Measurements from ENCODE around the gene BCAP31. TPM values are rescaled to one million over a fixed set of nuclear protein-coding genes. Genes with fewer than 3 reads are reported as not detected.

The BCAP31 gene
- 100 to 1,000 TPM; 217 to 295 TPM for total RNA-seq

DNA sequence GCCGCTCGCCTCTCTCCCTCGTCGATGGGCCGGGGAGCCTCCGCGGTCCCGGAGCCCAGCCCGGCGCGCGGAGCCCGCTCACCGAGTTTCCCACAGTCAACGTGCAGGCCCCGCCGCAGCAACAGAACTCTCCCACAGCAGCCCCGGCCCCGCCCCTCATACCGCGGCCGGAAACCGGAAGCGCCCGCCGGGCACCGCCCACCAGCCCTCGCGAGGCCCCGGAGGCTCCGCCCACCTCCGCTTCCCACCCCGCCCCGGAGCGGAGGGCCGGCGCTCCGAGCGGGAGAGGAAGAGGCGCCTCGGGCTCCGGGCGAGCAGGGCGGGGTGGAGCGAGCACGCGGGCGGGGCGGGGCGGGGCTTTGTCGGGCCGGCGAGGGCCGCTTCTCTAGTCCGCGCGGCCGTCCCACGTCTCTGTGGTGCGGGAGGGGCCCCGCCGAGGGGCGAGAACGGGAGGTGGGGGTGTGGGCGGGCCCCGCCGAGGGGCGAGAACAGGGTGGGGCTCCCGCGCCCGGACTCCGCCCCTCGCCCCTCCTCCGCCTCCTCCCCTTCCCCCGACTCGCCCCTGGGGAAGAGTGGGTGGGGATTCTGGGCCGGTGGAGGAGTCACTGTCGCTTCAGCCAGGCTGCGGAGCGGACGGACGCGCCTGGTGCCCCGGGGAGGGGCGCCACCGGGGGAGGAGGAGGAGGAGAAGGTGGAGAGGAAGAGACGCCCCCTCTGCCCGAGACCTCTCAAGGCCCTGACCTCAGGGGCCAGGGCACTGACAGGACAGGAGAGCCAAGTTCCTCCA lies at the start of gene BCAP31, which contains the start of gene ABCD1:
Gene BCAP31 (minus strand): TSS at position 136 of the 787 bp plus-strand sequence. CDS start 1,143 bp downstream, outside the sequence.
Gene ABCD1 (plus strand): TSS at position 605 of the 787 bp plus-strand sequence. CDS start 411 bp downstream, outside the sequence.
- Histone ChIP-seq H3K9me3 (no peaks in the 10 kb centered on the region), H3K4me3 (peak within 1 kb of the TSS; percentile 51), H3K27me3 (no peaks in the 10 kb centered on the region), H3K36me3 (no peaks in the 10 kb centered on the region), H3K9ac (ENCODE audit: low read depth in 2 of 2, low read length in 2 of 2) (peak within 1 kb of the TSS; percentile 70 to 78), H3K27ac (peak within 1 kb of the TSS; percentile 90), H3K4me1 (peaks cover 22% of the 10 kb centered on the region)
- TF ChIP-seq, protein P1, sequence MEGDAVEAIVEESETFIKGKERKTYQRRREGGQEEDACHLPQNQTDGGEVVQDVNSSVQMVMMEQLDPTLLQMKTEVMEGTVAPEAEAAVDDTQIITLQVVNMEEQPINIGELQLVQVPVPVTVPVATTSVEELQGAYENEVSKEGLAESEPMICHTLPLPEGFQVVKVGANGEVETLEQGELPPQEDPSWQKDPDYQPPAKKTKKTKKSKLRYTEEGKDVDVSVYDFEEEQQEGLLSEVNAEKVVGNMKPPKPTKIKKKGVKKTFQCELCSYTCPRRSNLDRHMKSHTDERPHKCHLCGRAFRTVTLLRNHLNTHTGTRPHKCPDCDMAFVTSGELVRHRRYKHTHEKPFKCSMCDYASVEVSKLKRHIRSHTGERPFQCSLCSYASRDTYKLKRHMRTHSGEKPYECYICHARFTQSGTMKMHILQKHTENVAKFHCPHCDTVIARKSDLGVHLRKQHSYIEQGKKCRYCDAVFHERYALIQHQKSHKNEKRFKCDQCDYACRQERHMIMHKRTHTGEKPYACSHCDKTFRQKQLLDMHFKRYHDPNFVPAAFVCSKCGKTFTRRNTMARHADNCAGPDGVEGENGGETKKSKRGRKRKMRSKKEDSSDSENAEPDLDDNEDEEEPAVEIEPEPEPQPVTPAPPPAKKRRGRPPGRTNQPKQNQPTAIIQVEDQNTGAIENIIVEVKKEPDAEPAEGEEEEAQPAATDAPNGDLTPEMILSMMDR (IDR thresholded peaks at IDR 0.05): no peak
- intact Hi-C loops (cut with DNase I): no loop called here
- peak; percentile 90 for DNase-seq

DNA sequence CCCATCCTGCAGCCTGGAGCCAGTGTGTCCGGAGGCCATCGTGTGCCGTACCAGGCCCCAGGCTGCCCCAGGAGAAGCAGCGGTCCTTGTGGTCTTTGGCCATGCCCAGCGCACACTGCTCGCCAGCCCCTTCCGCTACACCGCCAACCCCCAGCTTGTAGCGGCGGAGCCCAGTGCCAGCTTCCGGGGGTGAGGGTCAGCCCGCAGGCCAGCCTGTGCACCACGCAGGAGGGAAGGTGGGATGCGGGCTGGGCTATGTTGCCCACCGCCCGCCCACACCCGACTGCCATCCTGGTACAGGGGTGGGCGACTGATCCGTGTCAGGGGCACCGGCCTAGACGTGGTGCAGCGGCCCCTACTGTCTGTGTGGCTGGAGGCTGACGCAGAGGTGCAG lies 49.0 kb upstream of the BCAP31 start:
- H3K36me3 ChIP-seq: no peaks in the 10 kb centered on the region
- peaks cover 3% of the 10 kb centered on the region for H3K27me3 ChIP-seq
- H3K4me1 ChIP-seq: no peaks in the 10 kb centered on the region
- DNase-seq: no peak
- no peak overlapping the region for H3K27ac ChIP-seq
- H3K4me3 ChIP-seq: no peak overlapping the region
- intact Hi-C loops (cut with DNase I): no loop called here
- no peaks in the 10 kb centered on the region for H3K9me3 ChIP-seq
- H3K9ac ChIP-seq (ENCODE audit: low read depth in 2 of 2, low read length in 2 of 2): no peak overlapping the region
- TF ChIP-seq, protein P1 (IDR thresholded peaks at IDR 0.05): no peak

DNA sequence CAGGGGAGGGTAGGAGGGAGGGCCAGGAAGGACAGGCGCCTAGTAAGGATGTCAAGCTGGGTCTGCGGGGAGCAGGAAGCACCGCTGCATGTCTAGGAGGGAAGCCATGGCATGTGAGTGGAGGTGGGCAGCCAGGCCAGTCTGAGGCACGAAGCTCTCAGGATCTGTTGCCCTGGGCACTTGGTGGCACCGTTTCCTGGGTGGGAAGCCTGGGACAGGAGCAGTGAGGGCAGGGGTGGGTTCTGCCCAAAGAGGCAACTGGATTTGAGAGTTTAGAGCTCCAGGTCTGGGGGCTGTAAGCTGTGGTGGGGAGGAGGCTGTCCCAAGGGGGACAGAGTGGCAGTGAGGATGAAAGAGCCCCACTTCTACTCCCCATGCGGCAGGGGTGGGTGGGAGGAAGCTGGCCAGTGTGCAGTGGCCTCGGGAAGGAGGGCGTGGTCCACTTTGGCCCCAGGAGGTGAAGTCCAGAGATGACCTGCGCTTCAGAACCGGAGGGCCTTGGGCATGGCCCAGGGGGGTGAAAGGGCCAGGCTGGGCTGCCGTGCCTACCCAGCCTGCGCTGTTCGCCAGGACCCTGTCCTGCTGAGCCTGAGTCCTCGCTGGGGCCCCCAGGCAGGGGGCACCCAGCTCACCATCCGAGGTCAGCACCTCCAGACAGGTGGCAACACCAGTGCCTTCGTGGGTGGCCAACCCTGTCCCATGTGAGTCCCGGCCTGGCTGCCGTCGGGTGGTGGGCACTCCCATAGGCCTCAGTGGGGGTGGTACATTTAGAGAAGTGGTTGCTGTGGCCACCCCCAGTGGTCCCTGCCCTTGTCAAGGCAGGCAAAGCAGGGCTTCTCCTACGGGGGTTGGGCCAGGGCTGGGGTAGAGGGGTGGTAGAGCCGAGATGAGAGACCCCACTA lies 48.4 kb upstream of the BCAP31 start:
- no peak overlapping the region for H3K9ac ChIP-seq (ENCODE audit: low read depth in 2 of 2, low read length in 2 of 2)
- no peaks in the 10 kb centered on the region for H3K4me1 ChIP-seq
- no peaks in the 10 kb centered on the region for H3K9me3 ChIP-seq
- TF ChIP-seq, protein P1 (IDR thresholded peaks at IDR 0.05): no peak
- intact Hi-C loops (cut with DNase I): no loop called here
- H3K4me3 ChIP-seq: no peak overlapping the region
- no peak overlapping the region for H3K27ac ChIP-seq
- no peaks in the 10 kb centered on the region for H3K36me3 ChIP-seq
- DNase-seq: no peak
- peaks cover 3% of the 10 kb centered on the region for H3K27me3 ChIP-seq

DNA sequence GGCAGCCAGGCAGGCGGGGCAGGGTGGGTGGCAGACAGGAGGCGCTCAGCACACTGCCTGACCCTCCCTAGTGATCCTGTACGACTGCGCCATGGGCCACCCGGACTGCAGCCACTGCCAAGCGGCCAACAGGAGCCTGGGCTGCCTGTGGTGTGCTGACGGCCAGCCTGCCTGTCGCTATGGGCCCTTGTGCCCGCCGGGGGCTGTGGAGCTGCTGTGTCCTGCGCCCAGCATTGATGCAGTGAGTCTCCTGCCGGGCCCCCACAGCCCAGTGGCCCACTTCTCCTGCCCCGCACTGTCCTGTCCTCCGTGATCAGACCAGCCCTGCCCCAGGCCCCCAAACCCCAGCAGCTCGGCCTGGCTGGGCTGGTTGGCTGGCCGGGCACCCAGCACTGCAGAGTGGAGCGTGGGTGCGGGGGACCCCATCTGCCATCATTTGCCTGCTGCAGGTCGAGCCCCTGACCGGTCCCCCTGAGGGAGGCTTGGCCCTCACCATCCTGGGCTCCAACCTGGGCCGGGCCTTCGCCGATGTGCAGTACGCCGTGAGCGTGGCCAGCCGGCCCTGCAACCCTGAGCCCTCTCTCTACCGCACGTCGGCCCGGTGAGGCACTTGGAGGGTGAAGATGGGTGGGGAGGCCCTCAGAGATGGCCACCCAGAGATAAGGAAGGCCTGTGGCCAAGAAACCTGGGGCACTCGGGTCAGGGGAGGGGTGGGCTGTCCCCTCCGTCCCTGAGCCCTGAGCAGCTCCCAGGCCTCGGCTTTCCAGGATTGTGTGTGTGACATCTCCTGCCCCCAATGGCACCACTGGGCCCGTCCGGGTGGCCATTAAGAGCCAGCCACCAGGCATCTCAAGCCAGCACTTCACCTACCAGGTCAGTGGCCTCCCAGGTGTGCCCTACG lies 47.5 kb upstream of the BCAP31 start:
- Histone ChIP-seq H3K9ac (ENCODE audit: low read depth in 2 of 2, low read length in 2 of 2) (no peak overlapping the region), H3K4me3 (no peak overlapping the region), H3K9me3 (no peaks in the 10 kb centered on the region), H3K4me1 (no peaks in the 10 kb centered on the region), H3K36me3 (no peaks in the 10 kb centered on the region), H3K27ac (no peak overlapping the region), H3K27me3 (peaks cover 3% of the 10 kb centered on the region)
- no peak for DNase-seq
- intact Hi-C loops (cut with DNase I): no loop called here
- TF ChIP-seq, protein P1 (IDR thresholded peaks at IDR 0.05): no peak

Data from colonic mucosa (tissue), 4 donors.